GM12892 (cell line): Measurements from ENCODE around the gene CUBN.

ENCODE experiments used
- POLR2A ChIP-seq: IDR thresholded peaks from 2 replicates; pipeline ENCODE4 v1.6.1; 2011; ENCODE audit warnings: low read depth, low read length, control low read depth
- POLR2AphosphoS5 ChIP-seq: IDR thresholded peaks from 2 replicates; pipeline ENCODE4 v1.6.1; 2011; ENCODE audit warnings: low read depth, low read length, control low read depth
- TAF1 ChIP-seq: IDR thresholded peaks from 2 replicates; pipeline ENCODE4 v1.6.1; 2011; ENCODE audit warnings: low read depth, mild to moderate bottlenecking, control low read depth, low read length, borderline replicate concordance

- TF ChIP-seq POLR2A (no peak), TAF1 (no peak), POLR2AphosphoS5 (no peak)
Measured at GRCh38 chr10:16792675-16793074, 336.9 kb downstream of the CUBN start.
